HepG2 (cell line): ENCODE measurements around the gene HSD11B2. TPM values are rescaled to one million over a fixed set of nuclear protein-coding genes. Genes with fewer than 3 reads are reported as not detected.
A peak's percentile ranks its signal among the peaks of the same experiment; 100 is the strongest.

ENCODE experiments used
- BCL3 ChIP-seq: sonication (generic); formaldehyde crosslinking; IDR thresholded peaks from 2 replicates; pipeline ENCODE4 v1.5.1; 2020; ENCODE audit warnings: mild to moderate bottlenecking, missing genetic modification reagents, moderate library complexity
- BCL6 ChIP-seq: IDR thresholded peaks from 2 replicates; pipeline ENCODE4 v1.6.1; 2016; ENCODE audit warnings: missing genetic modification reagents, missing compliant biosample characterization
- E2F1 ChIP-seq: sonication (generic); formaldehyde crosslinking; IDR thresholded peaks from 2 replicates; pipeline ENCODE4 v1.5.0; 2020; ENCODE audit warnings: missing genetic modification reagents
- EHMT2 ChIP-seq: fragments of 200-600 bp; sonication (generic); IDR thresholded peaks from 2 replicates; pipeline ENCODE4 v1.7.0; 2017; ENCODE audit warnings: antibody characterized with exemption, low read depth, low read length, borderline replicate concordance
- MBD4 ChIP-seq: IDR thresholded peaks from 2 replicates; pipeline ENCODE4 v1.6.1; 2012; ENCODE audit warnings: low read length, inconsistent platforms, borderline replicate concordance
- MZF1 ChIP-seq: sonication (generic); formaldehyde crosslinking; IDR thresholded peaks from 2 replicates; pipeline ENCODE4 v1.8.1; 2023; ENCODE audit warnings: mild to moderate bottlenecking, missing genetic modification reagents, borderline replicate concordance
- NCOA2 ChIP-seq: sonication (generic); formaldehyde crosslinking; IDR thresholded peaks from 2 replicates; pipeline ENCODE4 v1.8.0; 2022; ENCODE audit warnings: inconsistent platforms
- NR0B2 ChIP-seq: sonication (generic); formaldehyde crosslinking; IDR thresholded peaks from 2 replicates; pipeline ENCODE4 v1.4.0; 2020; ENCODE audit warnings: mild to moderate bottlenecking, missing genetic modification reagents
- NR2C2 ChIP-seq: sonication (generic); formaldehyde crosslinking; IDR thresholded peaks from 2 replicates; pipeline ENCODE4 v1.4.0; 2020; ENCODE audit warnings: missing genetic modification reagents, mild to moderate bottlenecking, moderate library complexity, borderline replicate concordance
- STAG1 ChIP-seq: sonication (generic); formaldehyde crosslinking; IDR thresholded peaks from 2 replicates; pipeline ENCODE4 v1.4.0; 2020; ENCODE audit warnings: missing genetic modification reagents
- STAT6 ChIP-seq: sonication (generic); formaldehyde crosslinking; IDR thresholded peaks from 2 replicates; pipeline ENCODE4 v1.4.0; 2020; ENCODE audit warnings: missing genetic modification reagents, mild to moderate bottlenecking, borderline replicate concordance
- ZFP41 ChIP-seq: sonication (generic); formaldehyde crosslinking; IDR thresholded peaks from 2 replicates; pipeline ENCODE4 v1.4.0; 2020; ENCODE audit warnings: mild to moderate bottlenecking, missing genetic modification reagents, borderline replicate concordance
- ZNF143 ChIP-seq: sonication (generic); formaldehyde crosslinking; IDR thresholded peaks from 2 replicates; pipeline ENCODE4 v1.4.0; 2020; ENCODE audit warnings: missing genetic modification reagents
- ZNF232 ChIP-seq: sonication (generic); formaldehyde crosslinking; IDR thresholded peaks from 2 replicates; pipeline ENCODE4 v1.4.0; 2020; ENCODE audit warnings: missing genetic modification reagents, borderline replicate concordance
- ZNF543 ChIP-seq: sonication (generic); formaldehyde crosslinking; IDR thresholded peaks from 2 replicates; pipeline ENCODE4 v1.4.0; 2020; ENCODE audit warnings: mild to moderate bottlenecking, missing genetic modification reagents
- ZNF619 ChIP-seq: sonication (generic); formaldehyde crosslinking; IDR thresholded peaks from 2 replicates; pipeline ENCODE4 v1.4.0; 2020; ENCODE audit warnings: mild to moderate bottlenecking, missing genetic modification reagents
- ZNF691 ChIP-seq: sonication (generic); formaldehyde crosslinking; IDR thresholded peaks from 2 replicates; pipeline ENCODE4 v1.4.0; 2020; ENCODE audit warnings: missing genetic modification reagents, low read depth, mild to moderate bottlenecking, borderline replicate concordance
- ZNF879 ChIP-seq: sonication (generic); formaldehyde crosslinking; IDR thresholded peaks from 2 replicates; pipeline ENCODE4 v1.8.1; 2023; ENCODE audit warnings: missing genetic modification reagents
- ZSCAN29 ChIP-seq: sonication (generic); formaldehyde crosslinking; conservative IDR thresholded peaks from 2 replicates; pipeline ENCODE4 v1.4.0; 2020; ENCODE audit warnings: mild to moderate bottlenecking, missing genetic modification reagents
- polyA plus RNA-seq, 8 experiments: library from polyadenylated mRNA; depleted of rRNA in 3 of 8; stranded (reverse) in 7 of 8; unstranded in 1 of 8; fragments of >200 nt; fragmentation: Illumina TruSeq in 4 of 8; extraction: Trizol in 4 of 8; gene quantifications; 2 replicates each; pipeline versions ENCODE4 v1.2.1 to v1.2.3, GENCODE V29; 2011 to 2016; ENCODE audit warnings: low read depth in 4 of 8, missing spikeins in 1 of 8, mixed read lengths in 1 of 8; ENCODE audit not compliant: insufficient read depth in 1 of 8
- total RNA-seq, 5 experiments: library from RNA; depleted of rRNA; stranded (reverse); fragments of >200 nt; fragmentation: Illumina TruSeq; extraction: Trizol; gene quantifications; 2 replicates each; pipeline ENCODE4 v1.2.3, GENCODE V29; 2016; ENCODE audit warnings: low read depth in 1 of 5
- TF ChIP-seq, protein P1 (sequence below): sonication (generic); formaldehyde crosslinking; IDR thresholded peaks from 2 replicates; pipeline ENCODE4 v1.4.0; 2020; ENCODE audit warnings: missing genetic modification reagents

HSD11B2 gene
- total and polyA plus RNA-seq, 2 of the 13 experiments (the other 11 are each of a cell fraction or from before 2014, with no cell fraction given), result 8.9 to 13.6 TPM

GRCh38 chr16:67415872-67416793 is 14.8 kb upstream of the HSD11B2 start, which contains the start of gene ZDHHC1 (continued):
- TF ChIP-seq ZNF691 (CRISPR knock-in tag) (0 out of 2 replicates have a peak, but pooled peaks have one; percentile 18), ZNF543 (CRISPR knock-in tag) (no peak; the same call in 1 of the 2 replicates), EHMT2 (no peak), STAT6 (CRISPR knock-in tag) (no peak), MBD4 (no peak), NR0B2 (no peak), ZNF143 (CRISPR knock-in tag) (no peak), ZNF232 (no peak), ZNF619 (CRISPR knock-in tag) (0 out of 2 replicates have a peak, but pooled peaks have one; percentile 75), E2F1 (CRISPR knock-in tag) (peak; percentile 45; the same call in 1 of the 2 replicates), ZNF879 (peak; percentile 17; the same call in 1 of the 2 replicates), ZFP41 (CRISPR knock-in tag) (no peak), NCOA2 (CRISPR knock-in tag) (no peak; the same call in 1 of the 2 replicates), ZSCAN29 (CRISPR knock-in tag) (no peak), BCL3 (CRISPR knock-in tag) (peak; percentile 49; the same call in 1 of the 2 replicates), STAG1 (CRISPR knock-in tag) (peak; percentile 91), BCL6 (CRISPR knock-in tag) (no peak; the same call in none of the 2 replicates), MZF1 (CRISPR knock-in tag) (no peak), NR2C2 (CRISPR knock-in tag) (no peak)
- TF ChIP-seq, protein P1, sequence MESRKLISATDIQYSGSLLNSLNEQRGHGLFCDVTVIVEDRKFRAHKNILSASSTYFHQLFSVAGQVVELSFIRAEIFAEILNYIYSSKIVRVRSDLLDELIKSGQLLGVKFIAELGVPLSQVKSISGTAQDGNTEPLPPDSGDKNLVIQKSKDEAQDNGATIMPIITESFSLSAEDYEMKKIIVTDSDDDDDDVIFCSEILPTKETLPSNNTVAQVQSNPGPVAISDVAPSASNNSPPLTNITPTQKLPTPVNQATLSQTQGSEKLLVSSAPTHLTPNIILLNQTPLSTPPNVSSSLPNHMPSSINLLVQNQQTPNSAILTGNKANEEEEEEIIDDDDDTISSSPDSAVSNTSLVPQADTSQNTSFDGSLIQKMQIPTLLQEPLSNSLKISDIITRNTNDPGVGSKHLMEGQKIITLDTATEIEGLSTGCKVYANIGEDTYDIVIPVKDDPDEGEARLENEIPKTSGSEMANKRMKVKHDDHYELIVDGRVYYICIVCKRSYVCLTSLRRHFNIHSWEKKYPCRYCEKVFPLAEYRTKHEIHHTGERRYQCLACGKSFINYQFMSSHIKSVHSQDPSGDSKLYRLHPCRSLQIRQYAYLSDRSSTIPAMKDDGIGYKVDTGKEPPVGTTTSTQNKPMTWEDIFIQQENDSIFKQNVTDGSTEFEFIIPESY (CRISPR knock-in tag), result no peak; the same call in 1 of the 2 replicates
